ENCODE data around the gene BCAS3. TPM values are rescaled to one million over a fixed set of nuclear protein-coding genes. Genes with fewer than 3 reads are reported as not detected.

Gene BCAS3
- total RNA-seq, 4 donors from 2014 or later = 18.2 to 60.6 (median 23.4) TPM

- ATAC-seq = no peak
- intact Hi-C loops (cut with DNase I; ENCODE audit: low total_unique reads) = no loop called here
- TF ChIP-seq CTCF (IDR thresholded peaks at IDR 0.05 in 4 of 5, conservative IDR thresholded peaks at IDR 0.05 in 1 of 5) (no peak), POLR2A (IDR thresholded peaks at IDR 0.05) (no peak)
These were observed 338.3 kb downstream of the BCAS3 start for GRCh38 chr17:61015966-61016365.

DNA sequence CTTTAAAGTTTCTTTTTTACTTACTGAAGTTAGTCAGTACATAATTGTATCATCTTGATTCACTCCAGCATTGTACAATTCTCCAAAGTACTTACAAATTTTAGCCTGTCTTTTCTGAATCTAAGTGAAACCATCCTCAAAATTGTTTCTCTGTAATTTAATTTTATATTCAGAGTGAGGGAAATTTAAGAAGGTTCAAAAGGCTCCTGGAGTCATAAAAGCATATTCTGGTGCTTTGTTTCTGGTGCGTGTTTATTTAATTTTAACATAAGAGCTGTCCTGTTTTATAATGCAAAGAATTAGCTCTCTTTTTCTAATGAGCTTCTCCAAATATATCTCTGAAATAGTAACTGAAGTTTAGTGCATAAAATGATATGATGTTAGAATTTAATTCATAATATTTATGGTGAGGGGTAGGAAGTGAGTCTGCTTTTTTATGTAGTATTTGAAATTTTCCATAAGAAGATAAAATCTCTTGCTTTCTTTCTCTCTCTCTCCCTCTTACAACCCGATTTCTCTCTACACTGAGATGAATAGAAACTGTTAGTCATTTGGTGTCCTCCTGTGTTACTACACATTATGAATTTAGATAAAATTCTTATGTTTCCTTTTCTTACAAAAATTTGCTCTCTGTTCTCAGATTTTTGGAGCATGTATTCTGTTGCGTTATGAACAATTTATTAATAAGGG, 339.8 kb downstream of the BCAS3 start:
- no peak for TF ChIP-seq POLR2A (IDR thresholded peaks at IDR 0.05)
- no peak overlapping the region for H3K27ac ChIP-seq
- in situ Hi-C loops (cut with MboI; ENCODE audit: low sequenced_read_pairs in 4 of 4) = loop anchor here in 3 of 4 donors (25.0 kb wide), 1 partner anchor 370 kb away; the partner anchor contains the start of gene TBX2 (in 3 of the 3)

More at GRCh38 chr17:61015966-61016365, 338.3 kb downstream of the BCAS3 start:
- Histone ChIP-seq H3K27ac (no peak overlapping the region), H3K27me3 (no peaks in the 10 kb centered on the region), H3K4me1 (no peaks in the 10 kb centered on the region), H3K36me3 (no peaks in the 10 kb centered on the region), H3K9me3 (no peaks in the 10 kb centered on the region), H3K4me3 (no peak overlapping the region)
- no peak for DNase-seq
- in situ Hi-C loops (cut with MboI; ENCODE audit: low sequenced_read_pairs in 4 of 4) = loop anchor here in 3 of 4 donors (25.0 kb wide), 1 partner anchor 371 kb away; the partner anchor contains the start of gene TBX2 (in 3 of the 3)

DNA sequence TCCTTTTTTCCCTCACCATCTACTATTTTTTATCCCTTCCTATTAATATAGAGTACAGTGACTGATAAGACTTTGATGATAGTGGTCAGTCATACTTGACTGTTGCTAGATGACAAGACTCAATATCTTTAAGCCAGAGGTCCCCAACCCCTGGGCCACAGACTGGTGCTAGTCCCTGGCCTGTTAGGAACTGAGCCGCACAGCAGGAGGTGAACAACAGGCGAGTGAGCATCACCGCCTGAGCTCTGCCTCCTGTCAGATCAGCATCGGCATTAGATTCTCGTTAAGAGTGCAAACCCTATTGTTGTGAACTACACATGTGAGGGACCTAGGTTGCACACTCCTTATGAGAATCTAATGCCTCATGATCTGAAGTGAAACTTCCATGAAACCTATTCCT, 341.3 kb downstream of the BCAS3 start:
- no peaks in the 10 kb centered on the region for H3K36me3 ChIP-seq
- H3K27me3 ChIP-seq = no peaks in the 10 kb centered on the region
- no peaks in the 10 kb centered on the region for H3K9me3 ChIP-seq
- no peak overlapping the region for H3K27ac ChIP-seq
- in situ Hi-C loops (cut with MboI; ENCODE audit: low sequenced_read_pairs in 4 of 4) = loop anchor here in 3 of 4 donors (25.0 kb wide), 1 partner anchor 368 kb away; the partner anchor contains the start of gene TBX2 (in 3 of the 3)
- DNase-seq (no peak), ATAC-seq (no peak)
- no peaks in the 10 kb centered on the region for H3K4me1 ChIP-seq
- TF ChIP-seq POLR2A (IDR thresholded peaks at IDR 0.05) (no peak), CTCF (IDR thresholded peaks at IDR 0.05 in 4 of 5, conservative IDR thresholded peaks at IDR 0.05 in 1 of 5) (no peak)
- intact Hi-C loops (cut with DNase I; ENCODE audit: low total_unique reads) = no loop called here
- no peak overlapping the region for H3K4me3 ChIP-seq

More for the DNA sequence above, 339.8 kb downstream of the BCAS3 start:
- Histone ChIP-seq H3K27me3 (no peaks in the 10 kb centered on the region), H3K4me3 (no peak overlapping the region), H3K4me1 (no peaks in the 10 kb centered on the region), H3K9me3 (no peaks in the 10 kb centered on the region), H3K36me3 (no peaks in the 10 kb centered on the region)
- DNase-seq (no peak), ATAC-seq (no peak)
- intact Hi-C loops (cut with DNase I; ENCODE audit: low total_unique reads) = no loop called here

- Histone ChIP-seq H3K4me3 (no peak overlapping the region), H3K9me3 (no peaks in the 10 kb centered on the region), H3K27ac (no peak overlapping the region), H3K36me3 (no peaks in the 10 kb centered on the region), H3K4me1 (no peaks in the 10 kb centered on the region), H3K27me3 (no peaks in the 10 kb centered on the region)
- in situ Hi-C loops (cut with MboI; ENCODE audit: low sequenced_read_pairs in 4 of 4) = loop anchor here in 3 of 4 donors (25.0 kb wide), 1 partner anchor 363 kb away; the partner anchor contains the start of gene TBX2 (in 3 of the 3)
- TF ChIP-seq POLR2A (IDR thresholded peaks at IDR 0.05) (no peak), CTCF (IDR thresholded peaks at IDR 0.05 in 4 of 5, conservative IDR thresholded peaks at IDR 0.05 in 1 of 5) (no peak)
- ATAC-seq (no peak), DNase-seq (no peak)
- intact Hi-C loops (cut with DNase I; ENCODE audit: low total_unique reads) = no loop called here
These were observed 346.3 kb downstream of the BCAS3 start for GRCh38 chr17:61023996-61024395.

DNA sequence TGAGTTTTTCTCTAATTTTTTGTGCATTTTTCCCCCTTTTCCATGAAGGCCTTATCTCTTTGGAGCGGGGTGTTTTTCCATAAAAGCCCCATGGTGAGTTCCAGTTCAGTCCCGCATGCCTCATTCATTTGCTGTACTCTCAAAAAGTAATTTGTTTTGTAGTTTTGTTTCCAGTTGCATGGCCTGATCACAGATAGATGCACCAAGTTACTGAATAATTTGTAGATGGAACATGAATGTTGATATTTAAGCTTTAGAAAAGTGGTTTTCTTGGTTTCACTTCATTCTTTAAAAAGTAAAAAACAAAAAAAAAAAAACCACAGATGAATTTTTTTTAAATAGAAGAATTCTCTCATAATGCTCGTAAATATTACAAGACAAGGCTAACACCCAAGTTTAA, 349.2 kb downstream of the BCAS3 start:
- no peak for ATAC-seq

More for the DNA sequence above, 349.2 kb downstream of the BCAS3 start:
- no peaks in the 10 kb centered on the region for H3K9me3 ChIP-seq
- TF ChIP-seq CTCF (IDR thresholded peaks at IDR 0.05 in 4 of 5, conservative IDR thresholded peaks at IDR 0.05 in 1 of 5) (no peak), POLR2A (IDR thresholded peaks at IDR 0.05) (no peak)
- H3K4me1 ChIP-seq = no peaks in the 10 kb centered on the region
- in situ Hi-C loops (cut with MboI; ENCODE audit: low sequenced_read_pairs in 4 of 4) (no loop called here), intact Hi-C loops (cut with DNase I; ENCODE audit: low total_unique reads) (no loop called here)
- DNase-seq = no peak
- H3K4me3 ChIP-seq = no peak overlapping the region
- H3K36me3 ChIP-seq = no peaks in the 10 kb centered on the region
- no peak overlapping the region for H3K27ac ChIP-seq
- H3K27me3 ChIP-seq = no peaks in the 10 kb centered on the region
